Nephron progenitor cell (in vitro differentiated cells): Measurements from ENCODE around the gene MUC20.

Experiments used
- DNase-seq: peaks from one replicate; pipeline ENCODE4 v3.0.0; 2021
- H3K27ac Mint-ChIP-seq: 2 replicates; pipeline ENCODE4 v1.8.0; 2021; ENCODE audit warnings: mild to moderate bottlenecking, moderate library complexity, mixed read lengths
- H3K27me3 Mint-ChIP-seq: 2 replicates; pipeline ENCODE4 v1.8.0; 2021; ENCODE audit warnings: mild to moderate bottlenecking, low read depth, mixed read lengths; ENCODE audit not compliant: poor library complexity
- H3K36me3 Mint-ChIP-seq: 2 replicates; pipeline ENCODE4 v1.8.0; 2021; ENCODE audit warnings: low read depth, mixed read lengths
- H3K4me1 Mint-ChIP-seq: 2 replicates; pipeline ENCODE4 v1.8.0; 2021; ENCODE audit warnings: mixed read lengths
- H3K4me3 Mint-ChIP-seq: 2 replicates; pipeline ENCODE4 v1.8.0; 2021; ENCODE audit warnings: mild to moderate bottlenecking, moderate library complexity, mixed read lengths
- H3K9me3 Mint-ChIP-seq: 2 replicates; pipeline ENCODE4 v1.8.0; 2021; ENCODE audit warnings: mild to moderate bottlenecking, moderate library complexity, mixed read lengths
- TF ChIP-seq, protein P1 (sequence below): fragments of 200-600 bp; sonication (generic); IDR thresholded peaks from 2 replicates; pipeline ENCODE4 v1.5.0; 2021; ENCODE audit warnings: antibody characterized with exemption

Gene MUC20

DNA sequence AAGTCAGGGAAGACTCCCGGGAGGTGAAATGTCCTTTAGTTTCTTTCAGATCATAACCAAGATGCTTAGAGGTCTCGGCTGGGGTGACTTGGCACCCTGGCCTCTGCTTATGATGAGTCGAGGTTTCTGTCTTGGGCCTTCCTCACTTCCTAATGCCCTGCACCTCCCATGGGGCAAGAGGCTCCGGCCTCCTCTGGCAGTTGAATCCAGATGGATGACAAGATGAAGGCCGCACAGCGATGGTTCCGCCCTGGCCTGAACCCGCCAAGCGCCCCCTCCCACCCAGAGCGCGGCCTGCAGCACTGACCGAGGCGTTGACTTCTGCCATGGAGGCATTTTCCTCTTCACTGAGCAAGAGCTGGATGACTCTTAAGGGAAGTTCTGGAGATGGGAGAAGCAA lies 31.3 kb downstream of the MUC20 start:
- Mint-ChIP-seq H3K36me3 (no peaks in the 10 kb centered on the region), H3K9me3 (peaks cover 3% of the 10 kb centered on the region), H3K4me1 (peaks cover 45% of the 10 kb centered on the region), H3K27ac (no peak overlapping the region), H3K27me3 (peaks cover 39% of the 10 kb centered on the region), H3K4me3 (no peak overlapping the region)
- no peak for DNase-seq
- TF ChIP-seq, protein P1, sequence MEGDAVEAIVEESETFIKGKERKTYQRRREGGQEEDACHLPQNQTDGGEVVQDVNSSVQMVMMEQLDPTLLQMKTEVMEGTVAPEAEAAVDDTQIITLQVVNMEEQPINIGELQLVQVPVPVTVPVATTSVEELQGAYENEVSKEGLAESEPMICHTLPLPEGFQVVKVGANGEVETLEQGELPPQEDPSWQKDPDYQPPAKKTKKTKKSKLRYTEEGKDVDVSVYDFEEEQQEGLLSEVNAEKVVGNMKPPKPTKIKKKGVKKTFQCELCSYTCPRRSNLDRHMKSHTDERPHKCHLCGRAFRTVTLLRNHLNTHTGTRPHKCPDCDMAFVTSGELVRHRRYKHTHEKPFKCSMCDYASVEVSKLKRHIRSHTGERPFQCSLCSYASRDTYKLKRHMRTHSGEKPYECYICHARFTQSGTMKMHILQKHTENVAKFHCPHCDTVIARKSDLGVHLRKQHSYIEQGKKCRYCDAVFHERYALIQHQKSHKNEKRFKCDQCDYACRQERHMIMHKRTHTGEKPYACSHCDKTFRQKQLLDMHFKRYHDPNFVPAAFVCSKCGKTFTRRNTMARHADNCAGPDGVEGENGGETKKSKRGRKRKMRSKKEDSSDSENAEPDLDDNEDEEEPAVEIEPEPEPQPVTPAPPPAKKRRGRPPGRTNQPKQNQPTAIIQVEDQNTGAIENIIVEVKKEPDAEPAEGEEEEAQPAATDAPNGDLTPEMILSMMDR: no peak

DNA sequence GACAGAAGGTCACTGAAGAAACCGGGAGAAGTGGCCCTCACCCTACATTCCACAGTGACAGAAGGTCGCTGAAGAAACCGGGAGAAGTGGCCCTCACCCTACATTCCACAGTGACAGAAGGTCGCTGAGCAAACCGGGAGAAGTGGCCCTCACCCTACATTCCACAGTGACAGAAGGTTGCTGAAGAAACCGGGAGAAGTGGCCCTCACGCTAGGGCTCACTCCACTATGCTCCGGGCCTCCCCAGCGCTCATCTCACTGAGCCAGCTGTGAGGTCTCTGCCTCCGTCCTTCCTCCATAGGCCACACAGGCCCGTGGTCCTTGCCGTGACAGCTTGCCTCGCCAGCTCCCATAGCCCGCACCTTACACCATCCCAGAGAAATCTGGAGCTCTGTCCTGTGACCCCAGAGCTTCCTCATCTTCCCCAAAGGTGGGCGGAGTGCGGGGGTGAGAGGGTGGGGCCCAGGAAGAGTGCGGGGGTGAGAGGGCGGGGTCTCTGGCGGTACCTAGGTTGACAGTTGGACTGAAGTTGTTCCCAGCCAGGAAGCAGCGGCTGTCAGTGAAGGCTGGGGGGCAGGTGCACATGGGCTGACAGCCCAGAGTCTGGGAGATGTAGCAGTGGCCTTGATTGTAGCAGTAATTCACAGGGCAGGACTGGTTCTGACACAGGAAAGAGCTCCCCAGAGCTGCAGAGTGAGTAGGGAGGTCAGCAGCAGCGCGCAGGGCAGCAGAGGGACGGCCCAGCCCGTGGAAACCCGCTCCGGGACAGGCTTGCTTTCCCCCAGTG lies 32.0 kb downstream of the MUC20 start:
- TF ChIP-seq, protein P1: no peak
- no peaks in the 10 kb centered on the region for H3K9me3 Mint-ChIP-seq
- peaks cover 32% of the 10 kb centered on the region for H3K27me3 Mint-ChIP-seq
- peaks cover 49% of the 10 kb centered on the region for H3K4me1 Mint-ChIP-seq
- no peaks in the 10 kb centered on the region for H3K36me3 Mint-ChIP-seq
- H3K27ac Mint-ChIP-seq: no peak overlapping the region
- no peak for DNase-seq
- H3K4me3 Mint-ChIP-seq: no peak overlapping the region

DNA sequence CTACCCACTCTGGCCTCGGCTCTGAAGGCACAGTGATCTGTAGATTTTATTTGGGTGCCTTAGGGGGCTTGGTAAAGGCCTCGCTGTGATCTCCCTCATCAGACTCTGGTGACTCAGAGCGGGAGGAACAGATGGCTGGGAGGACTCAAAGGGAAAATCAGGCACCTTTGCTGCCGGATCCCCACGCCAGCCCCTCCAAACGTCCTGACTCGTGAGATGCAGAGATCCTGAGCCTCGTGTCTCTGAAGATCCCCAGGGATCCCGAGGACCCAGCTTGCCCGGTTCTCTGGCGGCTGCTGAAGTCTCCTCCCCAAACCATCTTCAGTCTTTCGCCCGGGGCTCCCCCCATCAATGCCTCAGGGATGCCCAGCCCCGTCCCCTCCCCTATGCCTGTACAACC lies 32.8 kb downstream of the MUC20 start:
- Mint-ChIP-seq H3K36me3 (no peaks in the 10 kb centered on the region), H3K27me3 (peaks cover 25% of the 10 kb centered on the region), H3K4me1 (peaks cover 52% of the 10 kb centered on the region), H3K9me3 (no peaks in the 10 kb centered on the region), H3K4me3 (no peak overlapping the region), H3K27ac (peak overlapping the region; percentile 69)
- TF ChIP-seq, protein P1: no peak
- DNase-seq: no peak

DNA sequence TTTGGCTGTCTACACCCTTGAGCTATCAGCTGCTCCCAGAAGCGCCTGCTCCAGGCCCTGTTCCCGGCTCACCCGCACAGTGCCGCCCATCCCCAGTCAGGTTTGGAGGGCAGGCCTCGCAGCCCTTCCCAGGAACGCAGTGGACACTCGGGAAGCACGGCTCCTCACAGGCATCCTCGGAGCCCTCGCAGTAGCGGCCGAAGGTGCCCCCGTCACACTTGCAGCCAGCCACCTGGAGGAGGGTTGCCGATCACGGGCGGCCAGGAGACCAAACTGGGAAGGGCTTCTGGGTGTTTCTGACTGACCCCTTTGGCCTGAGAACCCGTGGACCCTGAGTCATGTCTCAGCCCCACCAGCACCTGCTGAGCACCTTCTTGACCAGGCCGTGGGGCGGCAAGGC lies 33.4 kb downstream of the MUC20 start:
- Mint-ChIP-seq H3K27me3 (peaks cover 24% of the 10 kb centered on the region), H3K4me3 (no peak overlapping the region), H3K36me3 (no peaks in the 10 kb centered on the region), H3K4me1 (peaks cover 55% of the 10 kb centered on the region), H3K27ac (no peak overlapping the region), H3K9me3 (no peaks in the 10 kb centered on the region)
- TF ChIP-seq, protein P1: no peak
- DNase-seq: no peak

DNA sequence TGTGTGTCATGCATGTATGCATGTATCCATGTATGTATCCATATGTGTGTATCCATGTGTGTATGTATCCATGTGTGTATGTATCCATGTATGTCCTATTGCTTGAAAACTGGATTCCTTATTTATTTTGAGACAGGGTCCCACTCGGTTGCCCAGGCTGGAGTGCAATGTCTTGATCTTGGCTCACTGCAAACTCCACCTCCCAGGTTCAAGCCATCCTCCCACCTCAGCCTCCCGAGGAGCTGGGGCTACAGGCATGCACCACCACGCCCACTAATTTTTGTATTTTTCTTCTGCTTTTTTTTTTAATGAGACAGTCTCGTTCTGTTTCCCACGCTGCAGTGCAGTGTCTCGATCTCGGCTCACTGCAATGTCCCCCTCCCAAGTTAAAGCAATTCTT lies 34.1 kb downstream of the MUC20 start:
- no peaks in the 10 kb centered on the region for H3K36me3 Mint-ChIP-seq
- TF ChIP-seq, protein P1: no peak
- no peak overlapping the region for H3K4me3 Mint-ChIP-seq
- peaks cover 62% of the 10 kb centered on the region for H3K4me1 Mint-ChIP-seq
- no peaks in the 10 kb centered on the region for H3K9me3 Mint-ChIP-seq
- H3K27me3 Mint-ChIP-seq: peaks cover 25% of the 10 kb centered on the region
- H3K27ac Mint-ChIP-seq: no peak overlapping the region
- no peak for DNase-seq

DNA sequence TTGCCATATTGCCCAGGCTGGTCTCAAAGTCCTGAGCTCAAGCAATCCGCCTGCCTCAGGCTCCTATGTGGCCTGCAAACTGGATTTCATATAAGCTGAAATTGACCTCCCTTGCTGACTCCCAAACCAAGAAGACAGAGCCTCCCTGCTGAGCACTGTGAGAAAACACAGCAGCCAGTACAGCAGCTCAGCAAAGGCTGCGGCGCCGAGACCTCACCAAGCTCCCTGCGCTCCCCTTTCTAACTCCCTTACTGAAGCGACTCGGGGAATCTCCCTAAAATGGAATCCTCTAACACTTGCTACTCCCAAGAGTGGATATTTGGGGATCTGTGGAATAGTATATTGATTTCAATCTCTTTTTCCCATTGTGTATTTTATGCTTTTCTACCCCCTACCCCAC lies 34.6 kb downstream of the MUC20 start:
- Mint-ChIP-seq H3K27me3 (peaks cover 25% of the 10 kb centered on the region), H3K4me1 (peaks cover 66% of the 10 kb centered on the region), H3K27ac (no peak overlapping the region)

More for the DNA sequence above, 34.6 kb downstream of the MUC20 start:
- no peak for DNase-seq
- Mint-ChIP-seq H3K36me3 (no peaks in the 10 kb centered on the region), H3K9me3 (no peaks in the 10 kb centered on the region), H3K4me3 (no peak overlapping the region)
- TF ChIP-seq, protein P1: no peak
